Ovary (tissue), 9 donors: Measurements from ENCODE around the gene CSTA. TPM values are rescaled to one million over a fixed set of nuclear protein-coding genes. Genes with fewer than 3 reads are reported as not detected.

Experiments used
- DNase-seq, 5 donors: peaks; one replicate each; pipeline ENCODE4 v3.0.0-alpha.2; 2019 to 2020
- H3K27ac ChIP-seq, 2 donors: fragments of 200-600 bp; one replicate each; pipeline versions ENCODE4 v1.5.1 to v1.8.0; 2019 to 2022
- H3K27me3 ChIP-seq: fragments of 200-600 bp; one replicate; pipeline ENCODE4 v1.8.0; 2022
- H3K36me3 ChIP-seq: fragments of 200-600 bp; sonication (generic); one replicate; pipeline ENCODE4 v1.5.1; 2019
- H3K4me1 ChIP-seq: one replicate; pipeline ENCODE4 v1.8.1; 2013; ENCODE audit warnings: mild to moderate bottlenecking, moderate library complexity; ENCODE audit not compliant: insufficient read depth
- H3K4me3 ChIP-seq: fragments of 200-600 bp; sonication (generic); one replicate; pipeline ENCODE4 v1.5.1; 2017
- H3K9me3 ChIP-seq, 2 donors: fragments of 200-600 bp in 1 of 2; sonication (generic) in 1 of 2; one replicate each; pipeline versions ENCODE4 v1.5.1 to v1.8.1; 2013 to 2019; ENCODE audit warnings: mild to moderate bottlenecking in 1 of 2, moderate library complexity in 1 of 2
- CTCF ChIP-seq, 3 donors: fragments of 450-650 bp in 2 of 3; fragments of 200-600 bp in 1 of 3; IDR thresholded peaks; one replicate each; pipeline versions ENCODE4 v1.5.1 to v1.8.0; 2016 to 2022; ENCODE audit warnings: antibody characterized with exemption in 3 of 3, mild to moderate bottlenecking in 1 of 3
- EP300 ChIP-seq: sonication (generic); formaldehyde crosslinking; IDR thresholded peaks from one replicate; pipeline ENCODE4 v1.6.1; 2017; ENCODE audit warnings: antibody characterized with exemption
- POLR2A ChIP-seq: fragments of 450-650 bp; IDR thresholded peaks from one replicate; pipeline ENCODE4 v1.6.1; 2017; ENCODE audit warnings: antibody characterized with exemption, mild to moderate bottlenecking, moderate library complexity
- WGBS, 3 donors: extraction: QIAGEN DNeasy Blood & Tissue Kit in 1 of 3; methylation state at CpG; one replicate each; pipeline versions ENCODE4 v1.1.5 to v1.1.7; 2013 to 2017; 5-methylcytosine and 5-hydroxymethylcytosine counted together
- intact Hi-C, 4 donors: fragments of 100-400 bp; cut with DNase I; formaldehyde crosslinking; loops; one replicate each; pipeline versions ENCODE4 v1.11.0 to v1.15.1; 2022 to 2023
- polyA plus RNA-seq, 2 donors: library from polyadenylated mRNA; stranded (reverse); fragments of 200-250 nt in 1 of 2; fragments of 350-450 nt in 1 of 2; fragmentation: Illumina TruSeq in 1 of 2; extraction: RNeasy Lipid Tissue Mini Kit (QIAGEN cat#74804) in 1 of 2; gene quantifications; one replicate each; pipeline ENCODE4 v1.2.3, GENCODE V29; 2013 to 2014
- total RNA-seq, 7 donors: library from RNA; depleted of rRNA in 2 of 7; stranded (reverse); fragments of >200 nt in 2 of 7; fragmentation: NEBNext Ultra II Directional in 3 of 7; extraction: Animal tissue kit (Norgen Biotek cat#: 25700) in 3 of 7; gene quantifications; one replicate each; pipeline versions ENCODE4 v1.1.0 to v1.2.4, GENCODE V29; 2016 to 2023
- donor health status: DM: no; HTN: no; CAD: no; lungs with moderate emphysema.
- donor health status: DM: no; HTN: no; CAD: no.
- donor health status: Bipolar disorder and iron deficiency.
- donor health status: DM: yes; HTN: yes; CAD: no.
- donor health status: DM: no; HTN: no; CAD: no.
- donor health status: DM: yes; HTN: yes; CAD: no.

CSTA gene
- total and polyA plus RNA-seq, 9 donors, result 5.8 to 43.9 (median 13.2) TPM

GRCh38 chr3:122353215-122353614 lies 28.2 kb downstream of the CSTA start:
- H3K4me3 ChIP-seq, result no peak overlapping the region
- no peaks in the 10 kb centered on the region for H3K27me3 ChIP-seq
- H3K4me1 ChIP-seq, result no peaks in the 10 kb centered on the region
- WGBS, 3 donors, result 28 to 47% (median 38%) methylated on average over 2 of the region's 2 CpGs
- intact Hi-C loops, result no loop called here
- H3K9me3 ChIP-seq, result no peaks in the 10 kb centered on the region
- DNase-seq, result no peak
- H3K27ac ChIP-seq, result no peak overlapping the region
- TF ChIP-seq CTCF (IDR thresholded peaks at IDR 0.05), result no peak
- no peak for TF ChIP-seq EP300
- TF ChIP-seq POLR2A, result no peak
- H3K36me3 ChIP-seq, result no peaks in the 10 kb centered on the region

- intact Hi-C loops, result no loop called here
- no peak overlapping the region for H3K27ac ChIP-seq
Measured at GRCh38 chr3:122353893-122354401, 28.9 kb downstream of the CSTA start.

GRCh38 chr3:122355612-122356011 lies 30.6 kb downstream of the CSTA start:
- 76 to 84% (median 83%) methylated on average over 4 of the region's 4 CpGs for WGBS, 3 donors
- no peaks in the 10 kb centered on the region for H3K36me3 ChIP-seq
- intact Hi-C loops, result no loop called here
- H3K27ac ChIP-seq, result no peak overlapping the region
- H3K4me3 ChIP-seq, result no peak overlapping the region
- TF ChIP-seq EP300 (no peak), POLR2A (no peak), CTCF (IDR thresholded peaks at IDR 0.05) (no peak)
- no peaks in the 10 kb centered on the region for H3K27me3 ChIP-seq
- H3K4me1 ChIP-seq, result no peaks in the 10 kb centered on the region
- no peaks in the 10 kb centered on the region for H3K9me3 ChIP-seq
- DNase-seq, result no peak

More at GRCh38 chr3:122353893-122354401, 28.9 kb downstream of the CSTA start:
- no peak for TF ChIP-seq CTCF (IDR thresholded peaks at IDR 0.05)
- TF ChIP-seq EP300, result no peak
- no peak for TF ChIP-seq POLR2A
- WGBS, 3 donors, result 95 to 100% (median 100%) methylated on average over 1 of the region's 1 CpG
- H3K4me3 ChIP-seq, result no peak overlapping the region
- no peaks in the 10 kb centered on the region for H3K9me3 ChIP-seq
- no peak for DNase-seq
- H3K4me1 ChIP-seq, result no peaks in the 10 kb centered on the region
- H3K27me3 ChIP-seq, result no peaks in the 10 kb centered on the region
- H3K36me3 ChIP-seq, result no peaks in the 10 kb centered on the region

GRCh38 chr3:122356402-122356801 lies 31.4 kb downstream of the CSTA start:
- no peaks in the 10 kb centered on the region for H3K36me3 ChIP-seq
- peak; percentile 19 to 62 (median 49) for DNase-seq
- H3K4me1 ChIP-seq, result no peaks in the 10 kb centered on the region
- no peak overlapping the region for H3K4me3 ChIP-seq
- no peaks in the 10 kb centered on the region for H3K9me3 ChIP-seq
- H3K27me3 ChIP-seq, result no peaks in the 10 kb centered on the region
- WGBS, 3 donors, result 66 to 76% (median 75%) methylated on average over 4 of the region's 4 CpGs
- no peak overlapping the region for H3K27ac ChIP-seq
- TF ChIP-seq POLR2A (no peak), CTCF (IDR thresholded peaks at IDR 0.05) (peak in 1 of 3 donors; percentile 21)
- intact Hi-C loops, result no loop called here
